Effector memory CD4-positive, alpha-beta T cell (primary cell): Measurements from ENCODE around the gene HOXD12.

Source experiments
- DNase-seq, 3 donors: peaks; one replicate each; pipeline ENCODE4 v3.0.0-alpha.2; 2020
- H3K27ac ChIP-seq: 2 replicates; pipeline ENCODE4 v1.7.0; 2013; ENCODE audit warnings: mild to moderate bottlenecking, low read length, moderate library complexity; ENCODE audit not compliant: insufficient read depth, poor library complexity, severe bottlenecking
- H3K27me3 ChIP-seq: replicated peaks from 2 replicates; pipeline ENCODE4 v1.7.0; 2013; ENCODE audit warnings: mild to moderate bottlenecking, low read length; ENCODE audit not compliant: insufficient read depth, control insufficient read depth, poor library complexity, severe bottlenecking
- H3K36me3 ChIP-seq: 2 replicates; pipeline ENCODE4 v1.7.0; 2013; ENCODE audit warnings: mild to moderate bottlenecking, low read length, moderate library complexity; ENCODE audit not compliant: control insufficient read depth, insufficient read depth
- H3K4me1 ChIP-seq: 2 replicates; pipeline ENCODE4 v1.7.0; 2013; ENCODE audit warnings: low read length, mild to moderate bottlenecking; ENCODE audit not compliant: control insufficient read depth, insufficient read depth, poor library complexity, severe bottlenecking
- H3K4me3 ChIP-seq: 2 replicates; pipeline ENCODE4 v1.7.0; 2013; ENCODE audit warnings: low read length, low read depth, mild to moderate bottlenecking; ENCODE audit not compliant: insufficient read depth, poor library complexity, severe bottlenecking
- H3K9me3 ChIP-seq: 2 replicates; pipeline ENCODE4 v1.7.0; 2013; ENCODE audit warnings: mild to moderate bottlenecking, low read length, moderate library complexity; ENCODE audit not compliant: control insufficient read depth

The HOXD12 gene

DNA sequence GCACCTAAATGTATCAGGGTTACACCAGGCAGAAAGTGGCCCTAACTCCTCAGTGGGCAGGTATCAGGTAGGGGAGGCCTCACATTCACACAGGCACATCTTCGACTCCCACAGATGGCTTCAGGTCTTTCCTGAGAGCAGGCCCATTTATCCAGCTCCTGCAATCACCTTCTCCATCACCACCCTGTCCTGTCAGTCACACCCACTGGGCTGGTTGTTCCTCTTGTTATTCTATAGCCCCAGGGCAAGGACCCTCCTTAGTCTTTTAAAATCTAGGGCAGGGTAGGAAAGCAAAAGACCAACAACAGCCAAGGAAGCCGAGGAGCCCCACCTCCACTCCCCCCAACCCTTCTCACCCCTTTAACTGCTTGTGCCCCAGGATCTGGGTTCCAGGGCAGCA, 42.7 kb downstream of the HOXD12 start:
- Histone ChIP-seq H3K36me3 (no peaks in the 10 kb centered on the region), H3K9me3 (no peaks in the 10 kb centered on the region), H3K4me1 (no peaks in the 10 kb centered on the region), H3K27me3 (peaks cover 71% of the 10 kb centered on the region), H3K4me3 (no peak overlapping the region), H3K27ac (no peak overlapping the region)
- no peak for DNase-seq

DNA sequence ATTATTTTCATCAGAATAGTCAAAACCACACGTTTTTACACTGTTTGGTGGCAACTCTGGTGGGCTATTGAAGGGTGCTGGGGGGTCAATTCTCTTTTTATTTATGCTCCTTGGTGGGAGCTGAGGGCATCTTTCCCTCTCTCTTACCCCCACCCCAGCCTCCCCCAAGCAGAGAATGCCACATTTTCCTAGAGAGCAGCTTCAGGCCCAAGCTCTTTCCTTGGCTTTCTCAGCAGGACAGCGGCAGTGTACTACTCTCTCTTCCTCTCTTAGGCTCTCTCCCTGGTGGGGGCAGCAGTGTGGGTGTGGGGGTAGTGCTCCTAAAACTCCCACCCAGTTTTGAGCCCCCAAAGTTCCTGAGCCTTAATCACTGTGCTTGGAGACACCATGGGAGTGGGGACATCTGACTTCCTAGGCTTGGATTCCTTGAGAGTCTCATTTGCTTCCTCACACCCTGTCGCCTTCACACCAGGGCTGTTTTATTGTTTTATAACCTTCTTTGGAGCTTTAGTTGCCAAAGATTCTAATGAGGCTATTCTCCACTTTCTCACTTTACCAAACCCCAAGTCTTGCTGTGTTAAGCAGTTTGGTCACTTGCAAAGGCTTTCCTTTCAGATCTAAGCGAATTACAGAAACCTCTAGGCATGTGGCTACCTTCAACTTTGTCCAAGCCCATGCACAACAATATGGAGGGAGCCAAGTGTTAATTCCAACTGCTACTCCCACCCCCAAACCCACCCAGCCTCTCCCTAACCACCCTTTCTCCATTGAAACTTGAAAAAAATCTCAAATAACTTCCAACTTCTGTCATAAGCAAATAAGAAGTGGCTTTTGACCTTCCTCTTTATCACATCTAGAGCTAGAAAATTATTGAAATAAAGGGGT, 45.7 kb downstream of the HOXD12 start:
- no peaks in the 10 kb centered on the region for H3K36me3 ChIP-seq
- peaks cover 61% of the 10 kb centered on the region for H3K27me3 ChIP-seq
- no peak overlapping the region for H3K27ac ChIP-seq
- no peak for DNase-seq
- no peaks in the 10 kb centered on the region for H3K9me3 ChIP-seq
- no peak overlapping the region for H3K4me3 ChIP-seq
- no peaks in the 10 kb centered on the region for H3K4me1 ChIP-seq

DNA sequence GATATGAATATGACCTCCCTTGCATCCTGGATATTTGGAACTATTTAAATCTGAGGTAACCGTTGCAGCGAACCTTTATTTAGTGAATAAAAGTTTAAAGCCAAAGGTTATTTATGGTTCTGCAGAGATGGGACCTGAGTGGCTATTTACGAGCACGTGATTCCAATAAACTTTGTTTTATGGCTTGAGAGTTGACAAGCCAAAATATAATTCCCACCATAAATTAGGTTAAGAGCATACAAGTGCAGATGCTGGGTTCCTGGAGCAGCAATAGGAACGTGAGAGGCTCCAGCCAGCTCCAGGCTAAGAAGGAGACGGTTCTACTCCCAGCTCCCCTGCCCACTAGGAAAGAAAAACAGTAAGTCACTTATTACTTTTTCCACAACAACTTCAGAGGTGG, 46.5 kb downstream of the HOXD12 start:
- H3K27me3 ChIP-seq = peaks cover 61% of the 10 kb centered on the region
- H3K27ac ChIP-seq = no peak overlapping the region
- H3K4me3 ChIP-seq = no peak overlapping the region
- DNase-seq = no peak
- no peaks in the 10 kb centered on the region for H3K36me3 ChIP-seq
- H3K9me3 ChIP-seq = no peaks in the 10 kb centered on the region
- H3K4me1 ChIP-seq = no peaks in the 10 kb centered on the region

DNA sequence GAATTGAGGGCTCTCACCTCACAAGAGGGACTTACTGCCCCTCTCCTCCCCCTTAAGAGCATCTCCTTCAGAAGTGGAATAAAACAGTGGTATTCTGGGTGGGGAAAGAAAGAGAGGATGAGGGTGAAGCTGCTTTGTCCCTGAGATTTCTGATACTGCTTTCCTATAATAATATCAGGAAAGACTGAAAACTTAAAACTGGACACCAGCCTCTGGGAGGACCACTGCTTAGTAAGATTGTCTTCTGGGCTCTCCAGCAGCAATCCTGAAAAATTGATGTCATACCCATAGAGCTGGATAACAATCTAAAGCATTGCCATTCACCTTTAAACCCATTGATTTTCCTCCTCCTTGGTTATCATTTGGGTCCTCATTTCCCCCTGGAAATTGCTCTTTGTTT, 47.0 kb downstream of the HOXD12 start:
- H3K27ac ChIP-seq = no peak overlapping the region

DNA sequence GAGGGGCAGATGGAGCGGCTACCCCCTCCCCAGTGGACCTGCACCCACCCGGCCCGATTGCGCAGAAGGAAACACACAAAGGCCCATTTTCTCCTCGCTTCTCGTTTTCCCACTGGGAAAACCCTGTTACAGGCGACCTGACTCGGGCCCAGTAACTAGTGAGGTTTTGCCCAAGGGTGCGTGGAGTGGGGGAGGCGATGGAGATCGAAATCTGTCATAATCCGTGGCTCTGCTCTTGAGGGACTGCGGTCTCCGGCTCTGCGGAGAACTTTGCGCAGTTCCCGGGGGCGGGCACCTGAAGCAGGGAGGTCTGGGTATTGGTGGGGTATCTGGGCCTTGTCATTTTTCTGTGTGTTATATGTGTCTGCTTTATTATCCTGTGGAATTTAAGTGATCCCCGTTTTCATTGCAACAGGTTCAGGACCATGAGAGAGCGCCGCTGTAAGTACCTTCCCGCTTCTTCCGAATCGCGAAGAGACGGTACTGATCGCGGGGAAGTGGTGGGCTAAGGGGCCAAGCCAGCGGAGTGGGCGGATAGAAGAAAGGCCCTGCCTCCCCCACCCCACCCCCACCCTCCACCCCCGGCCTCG, 47.7 kb downstream of the HOXD12 start:
- peaks cover 65% of the 10 kb centered on the region for H3K27me3 ChIP-seq
- H3K4me3 ChIP-seq = no peak overlapping the region
- H3K4me1 ChIP-seq = no peaks in the 10 kb centered on the region

More for the DNA sequence above, 47.0 kb downstream of the HOXD12 start:
- H3K36me3 ChIP-seq = no peaks in the 10 kb centered on the region
- H3K27me3 ChIP-seq = peaks cover 61% of the 10 kb centered on the region
- H3K4me1 ChIP-seq = no peaks in the 10 kb centered on the region
- H3K4me3 ChIP-seq = no peak overlapping the region
- no peak for DNase-seq
- no peaks in the 10 kb centered on the region for H3K9me3 ChIP-seq

DNA sequence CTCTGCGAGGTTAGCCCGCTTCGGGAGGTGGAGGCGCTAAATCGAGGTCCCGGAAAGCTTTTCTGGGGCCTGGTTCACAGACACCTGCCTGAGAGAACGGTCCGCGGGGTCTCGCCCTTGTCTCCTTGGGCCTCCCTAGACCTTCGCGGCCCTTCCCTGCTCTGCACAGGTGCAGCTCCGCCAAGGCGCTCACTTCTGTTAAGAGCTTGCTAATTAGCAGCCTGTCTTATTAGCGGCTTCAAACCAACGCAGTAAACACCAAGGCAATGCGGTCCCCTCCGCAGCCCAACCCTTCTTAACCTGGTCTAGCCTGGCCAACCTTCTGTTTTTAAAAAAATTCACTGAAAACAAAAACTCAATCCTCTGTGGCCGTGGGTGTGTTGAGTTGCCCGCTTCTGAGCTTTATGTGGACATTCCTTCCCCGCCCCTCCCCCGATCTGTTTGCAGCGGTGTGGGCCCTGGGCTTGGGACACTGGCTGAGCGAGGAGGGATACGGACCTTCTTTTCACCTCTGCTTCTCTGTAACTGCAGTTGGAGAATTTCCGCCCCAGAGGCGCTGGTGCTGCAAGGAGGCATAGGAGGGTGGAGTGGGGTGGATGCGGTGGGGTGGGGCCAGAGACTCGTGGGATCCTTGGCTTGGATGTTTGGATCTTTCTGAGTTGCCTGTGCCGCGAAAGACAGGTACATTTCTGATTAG, 48.4 kb downstream of the HOXD12 start:
- Histone ChIP-seq H3K4me3 (no peak overlapping the region), H3K4me1 (no peaks in the 10 kb centered on the region), H3K27ac (no peak overlapping the region), H3K36me3 (no peaks in the 10 kb centered on the region), H3K9me3 (no peaks in the 10 kb centered on the region), H3K27me3 (peaks cover 64% of the 10 kb centered on the region)
- no peak for DNase-seq

More for the DNA sequence above, 47.7 kb downstream of the HOXD12 start:
- Histone ChIP-seq H3K36me3 (no peaks in the 10 kb centered on the region), H3K27ac (no peak overlapping the region), H3K9me3 (no peaks in the 10 kb centered on the region)
- no peak for DNase-seq

DNA sequence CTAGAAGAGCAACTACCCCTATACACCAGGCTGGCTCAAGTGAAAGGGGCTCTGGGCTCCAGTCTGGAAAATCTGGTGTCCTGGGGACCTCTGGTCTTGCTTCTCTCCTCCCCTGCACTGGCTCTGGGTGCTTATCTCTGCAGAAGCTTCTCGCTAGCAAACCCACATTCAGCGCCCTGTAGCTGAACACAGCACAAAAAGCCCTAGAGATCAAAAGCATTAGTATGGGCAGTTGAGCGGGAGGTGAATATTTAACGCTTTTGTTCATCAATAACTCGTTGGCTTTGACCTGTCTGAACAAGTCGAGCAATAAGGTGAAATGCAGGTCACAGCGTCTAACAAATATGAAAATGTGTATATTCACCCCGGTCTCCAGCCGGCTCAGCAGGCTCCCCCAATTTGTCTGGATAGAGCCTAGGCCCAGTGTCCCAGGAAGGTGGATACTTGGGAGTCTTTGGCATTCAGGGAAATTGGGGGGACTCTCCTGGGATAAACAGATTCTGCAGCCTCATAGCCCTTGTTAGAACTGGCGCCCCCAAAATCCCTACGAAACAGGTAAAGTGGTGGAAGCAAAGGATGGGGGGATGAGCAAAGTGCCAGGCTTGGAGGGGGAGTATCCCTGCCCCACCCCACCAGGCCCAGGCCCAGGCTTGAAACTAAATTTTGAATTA, 49.3 kb downstream of the HOXD12 start:
- Histone ChIP-seq H3K36me3 (no peaks in the 10 kb centered on the region), H3K4me3 (no peak overlapping the region), H3K4me1 (no peaks in the 10 kb centered on the region), H3K27ac (no peak overlapping the region), H3K27me3 (peaks cover 60% of the 10 kb centered on the region), H3K9me3 (no peaks in the 10 kb centered on the region)
- DNase-seq = no peak

DNA sequence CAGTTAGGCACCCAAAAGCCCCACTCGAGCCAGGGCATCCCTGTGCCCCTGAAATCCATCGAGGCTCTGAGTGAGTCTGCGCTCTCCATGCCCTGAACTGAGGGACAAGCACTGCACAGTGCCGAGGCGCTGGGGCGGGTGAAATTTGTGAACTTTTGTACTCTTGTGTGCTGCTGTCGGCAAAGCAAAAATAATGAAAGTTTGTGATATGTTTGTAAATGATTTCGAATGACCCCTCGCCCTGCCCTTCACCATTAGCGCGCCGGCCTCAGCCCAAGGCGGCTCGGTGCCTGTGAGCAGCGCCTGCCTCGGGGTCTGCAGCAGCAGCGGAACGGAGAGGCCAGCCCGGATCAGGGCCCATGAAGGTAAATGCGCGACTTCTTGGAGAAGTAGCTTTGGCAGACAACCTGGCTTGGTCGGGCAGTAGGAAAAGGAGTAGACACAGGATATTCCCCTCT, 49.9 kb downstream of the HOXD12 start:
- H3K4me1 ChIP-seq = no peaks in the 10 kb centered on the region
- H3K9me3 ChIP-seq = no peaks in the 10 kb centered on the region
- no peak for DNase-seq
- peaks cover 60% of the 10 kb centered on the region for H3K27me3 ChIP-seq
- no peak overlapping the region for H3K27ac ChIP-seq
- no peak overlapping the region for H3K4me3 ChIP-seq
- no peaks in the 10 kb centered on the region for H3K36me3 ChIP-seq

DNA sequence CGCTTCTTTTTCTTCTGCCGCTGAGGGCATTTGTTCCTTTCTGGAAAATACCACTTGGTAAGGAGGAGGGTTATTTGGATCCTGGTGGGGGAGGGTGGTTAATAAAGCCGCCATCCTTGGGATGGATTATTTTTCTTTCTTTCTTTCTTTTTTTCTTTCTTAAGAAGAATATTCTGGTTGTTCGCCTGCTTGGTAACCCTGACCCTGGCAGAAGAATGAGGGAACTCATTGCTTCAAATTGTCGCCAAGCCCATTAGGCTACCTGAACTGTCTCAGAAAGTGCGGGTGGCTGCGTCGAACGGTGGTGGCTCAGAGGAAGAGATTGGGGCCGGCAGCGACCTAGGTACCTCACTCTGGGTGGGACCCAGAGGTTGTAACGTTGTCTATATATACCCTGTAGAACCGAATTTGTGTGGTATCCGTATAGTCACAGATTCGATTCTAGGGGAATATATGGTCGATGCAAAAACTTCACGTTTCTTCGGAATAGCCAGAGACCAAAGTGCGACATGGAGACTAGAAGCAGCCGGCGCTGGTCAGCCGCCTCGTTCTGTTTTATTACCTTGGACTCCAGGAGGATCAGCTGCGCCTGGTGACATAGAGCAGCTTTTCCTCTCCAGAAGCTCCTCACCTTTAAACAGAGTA, 50.5 kb downstream of the HOXD12 start:
- DNase-seq = no peak
- peaks cover 59% of the 10 kb centered on the region for H3K27me3 ChIP-seq
- H3K36me3 ChIP-seq = no peaks in the 10 kb centered on the region
- H3K4me1 ChIP-seq = no peaks in the 10 kb centered on the region
- H3K4me3 ChIP-seq = no peak overlapping the region
- no peak overlapping the region for H3K27ac ChIP-seq
- H3K9me3 ChIP-seq = no peaks in the 10 kb centered on the region
